Gastrocnemius medialis (tissue), 4 donors: ENCODE data around the gene PHACTR1.

ENCODE experiments used
- CTCF ChIP-seq, 5 experiments: fragments of 450-650 bp in 3 of 5; fragments of 200-600 bp in 2 of 5; sonication (generic) in 2 of 5; IDR thresholded peaks in 4 of 5; conservative IDR thresholded peaks in 1 of 5; 1 replicate in 4 of 5; 2 replicates in 1 of 5; pipeline ENCODE4 v1.5.1; 2016 to 2019; ENCODE audit warnings: antibody characterized with exemption in 5 of 5, mild to moderate bottlenecking in 3 of 5, moderate library complexity in 3 of 5
- POLR2A ChIP-seq, 2 donors: fragments of 450-650 bp; IDR thresholded peaks; one replicate each; pipeline ENCODE4 v1.6.1; 2017; ENCODE audit warnings: antibody characterized with exemption in 2 of 2, mild to moderate bottlenecking in 2 of 2, moderate library complexity in 2 of 2

- TF ChIP-seq CTCF (IDR thresholded peaks at IDR 0.05 in 4 of 5, conservative IDR thresholded peaks at IDR 0.05 in 1 of 5) (no peak), POLR2A (IDR thresholded peaks at IDR 0.05) (no peak)
Observed at GRCh38 chr6:13004601-13005000, 288.0 kb downstream of the PHACTR1 start.
